ENCODE results near the gene WNK1. TPM values are rescaled to one million over a fixed set of nuclear protein-coding genes. Genes with fewer than 3 reads are reported as not detected.

WNK1 gene
- polyA plus RNA-seq, 3 donors = 8.7 to 57.2 (median 20.9) TPM

- TF ChIP-seq CTCF (IDR thresholded peaks at IDR 0.05) = no peak
- Histone ChIP-seq H3K9ac (ENCODE audit: insufficient read depth, low read length, poor library complexity, severe bottlenecking) (no peak overlapping the region), H3K9me3 (replicated peaks in 1 of 2; ENCODE audit: control insufficient read depth in 1 of 2, insufficient read depth in 1 of 2, low read length in 2 of 2) (no peaks in the 10 kb centered on the region), H3K36me3 (replicated peaks in 1 of 2; ENCODE audit: control insufficient read depth in 1 of 2, insufficient read depth in 2 of 2, low read length in 2 of 2) (no peaks in the 10 kb centered on the region), H3K27ac (ENCODE audit: low read depth in 1 of 2, low read length in 2 of 2) (no peak overlapping the region), H3K27me3 (ENCODE audit: control insufficient read depth in 2 of 2, insufficient read depth in 2 of 2, low read length in 2 of 2) (no peaks in the 10 kb centered on the region), H3K4me3 (replicated peaks in 1 of 3; ENCODE audit: low read depth in 2 of 3, low read length in 3 of 3) (no peak overlapping the region), H3K79me2 (ENCODE audit: insufficient read depth, low read length) (no peaks in the 10 kb centered on the region), H3K4me1 (ENCODE audit: control insufficient read depth in 1 of 2, insufficient read depth in 2 of 2, low read length in 2 of 2) (peaks cover 10 to 11% of the 10 kb centered on the region in 2 donors), H4K20me1 (ENCODE audit: insufficient read depth, low read length) (no peaks in the 10 kb centered on the region), H3K4me2 (replicated peaks; ENCODE audit: extremely low read depth, low read length, poor library complexity, severe bottlenecking) (no peak overlapping the region), H2AFZ (ENCODE audit: insufficient read depth, low read depth, low read length, poor library complexity, severe bottlenecking) (no peak overlapping the region)
- H3K4me1 Mint-ChIP-seq = peaks cover 15% of the 10 kb centered on the region
- no peaks in the 10 kb centered on the region for H3K36me3 Mint-ChIP-seq
- intact Hi-C loops (cut with micrococcal nuclease) = loop anchor here (5.0 to 10.0 kb wide), 2 partner anchors 33 to 60 kb away; no protein-coding TSS in a partner anchor
- H3K4me3 Mint-ChIP-seq = no peak overlapping the region
- H3K27me3 Mint-ChIP-seq (ENCODE audit: low read depth in 3 of 3) = no peaks in the 10 kb centered on the region
- no peak overlapping the region for H3K27ac Mint-ChIP-seq
- no peak for DNase-seq
- H3K9me3 Mint-ChIP-seq = peaks cover 0 to 2% (median 0%) of the 10 kb centered on the region in 7 donors
Observed at GRCh38 chr12:954741-955140, 202.4 kb downstream of the WNK1 start.

GRCh38 chr12:955939-956338 lies 203.6 kb downstream of the WNK1 start:
- WGBS (ENCODE audit: insufficient coverage) = 100% methylated on average over 2 of the region's 6 CpGs
- H4K20me1 ChIP-seq (ENCODE audit: insufficient read depth, low read length) = no peaks in the 10 kb centered on the region
- H3K9ac ChIP-seq (ENCODE audit: insufficient read depth, low read length, poor library complexity, severe bottlenecking) = no peak overlapping the region
- DNase-seq = no peak
- intact Hi-C loops (cut with micrococcal nuclease) = loop anchor here in 1 of 2 donors (10.0 kb wide), 1 partner anchor 61 kb away; no protein-coding TSS in a partner anchor
- H3K4me3 ChIP-seq (replicated peaks in 1 of 3; ENCODE audit: low read depth in 2 of 3, low read length in 3 of 3) = no peak overlapping the region
- no peaks in the 10 kb centered on the region for H3K9me3 ChIP-seq (replicated peaks in 1 of 2; ENCODE audit: control insufficient read depth in 1 of 2, insufficient read depth in 1 of 2, low read length in 2 of 2)
- no peak overlapping the region for H3K27ac ChIP-seq (ENCODE audit: low read depth in 1 of 2, low read length in 2 of 2)
- no peak for TF ChIP-seq CTCF (IDR thresholded peaks at IDR 0.05)
- H3K4me2 ChIP-seq (replicated peaks; ENCODE audit: extremely low read depth, low read length, poor library complexity, severe bottlenecking) = no peak overlapping the region
- H3K36me3 ChIP-seq (replicated peaks in 1 of 2; ENCODE audit: control insufficient read depth in 1 of 2, insufficient read depth in 2 of 2, low read length in 2 of 2) = no peaks in the 10 kb centered on the region
- H3K4me1 ChIP-seq (ENCODE audit: control insufficient read depth in 1 of 2, insufficient read depth in 2 of 2, low read length in 2 of 2) = peaks cover 7 to 11% of the 10 kb centered on the region in 2 donors
- Mint-ChIP-seq H3K4me1 (peaks cover 15% of the 10 kb centered on the region), H3K9me3 (peaks cover 0 to 2% (median 0%) of the 10 kb centered on the region in 7 donors), H3K27ac (no peak overlapping the region), H3K27me3 (ENCODE audit: low read depth in 3 of 3) (peaks cover 0 to 2% (median 1%) of the 10 kb centered on the region in 3 donors), H3K36me3 (no peaks in the 10 kb centered on the region), H3K4me3 (no peak overlapping the region)
- no peak overlapping the region for H2AFZ ChIP-seq (ENCODE audit: insufficient read depth, low read depth, low read length, poor library complexity, severe bottlenecking)
- H3K27me3 ChIP-seq (ENCODE audit: control insufficient read depth in 2 of 2, insufficient read depth in 2 of 2, low read length in 2 of 2) = no peaks in the 10 kb centered on the region
- H3K79me2 ChIP-seq (ENCODE audit: insufficient read depth, low read length) = no peaks in the 10 kb centered on the region
